ENCODE data around the gene HACD2.

Gene HACD2

GRCh38 chr3:123479891-123480290 lies 105.0 kb downstream of the HACD2 start:
- DNase-seq, result no peak

DNA sequence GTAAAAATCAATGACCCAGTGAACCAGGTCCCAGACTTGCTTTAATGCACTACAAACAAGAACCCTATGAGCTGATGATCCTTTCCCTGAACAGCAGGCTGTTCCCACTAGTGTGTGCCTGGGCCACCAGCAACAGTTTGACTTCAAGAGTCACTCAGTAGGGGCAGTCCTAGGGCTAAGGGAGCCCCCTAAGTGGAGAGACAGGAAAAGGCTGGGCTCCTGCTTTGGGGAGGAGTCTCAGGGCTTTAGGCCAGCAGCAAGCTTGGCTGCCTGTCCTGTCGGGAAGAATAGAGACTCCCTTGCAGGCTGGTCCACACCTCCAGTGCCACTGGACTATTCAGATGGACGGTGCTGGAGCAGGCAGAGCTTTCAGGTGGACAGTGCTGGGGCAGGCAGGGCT lies 106.5 kb downstream of the HACD2 start:
- no peak for DNase-seq

- no peak for DNase-seq
Observed at GRCh38 chr3:123476967-123477750, 107.7 kb downstream of the HACD2 start.

DNA sequence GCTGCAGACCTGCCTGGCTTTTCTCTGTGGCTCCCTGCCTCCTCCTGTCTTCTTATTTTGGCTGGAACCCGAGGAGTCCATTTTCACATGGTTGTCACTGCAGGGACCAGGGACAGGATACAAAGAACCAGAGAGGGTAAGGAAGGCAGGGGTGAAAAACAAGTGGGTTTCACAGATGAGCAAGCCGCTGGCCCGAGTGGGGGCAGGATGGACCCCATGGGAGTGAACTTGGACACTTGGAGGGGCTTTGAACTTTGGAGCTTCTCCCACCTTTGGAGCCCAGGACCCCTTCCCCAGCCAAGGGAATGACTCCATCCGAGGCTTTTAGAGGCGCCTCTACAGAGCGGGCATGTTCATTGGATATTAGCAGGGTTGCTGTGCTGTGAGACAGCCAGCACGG lies 109.1 kb downstream of the HACD2 start:
- no peak for DNase-seq

DNA sequence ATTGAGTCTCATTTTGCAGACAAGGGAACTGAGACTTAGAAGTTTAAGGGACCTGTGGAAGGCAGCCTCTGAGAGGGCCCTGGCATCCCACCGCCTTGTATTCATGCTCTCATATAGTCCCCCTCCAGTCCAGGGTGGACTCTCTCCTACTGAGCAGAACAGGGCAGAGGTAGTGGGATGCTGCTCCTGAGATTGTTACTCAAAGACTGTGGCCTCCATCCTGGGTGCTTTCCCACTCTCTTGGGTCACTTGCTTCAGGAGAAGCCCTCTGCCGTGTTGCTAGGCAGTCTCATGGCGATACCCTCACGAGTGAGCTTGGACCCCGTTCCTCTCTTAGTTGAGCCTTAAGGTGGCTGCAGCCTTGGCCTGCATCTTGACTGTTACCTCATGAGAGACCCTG lies 113.7 kb downstream of the HACD2 start:
- no peak for DNase-seq

DNA sequence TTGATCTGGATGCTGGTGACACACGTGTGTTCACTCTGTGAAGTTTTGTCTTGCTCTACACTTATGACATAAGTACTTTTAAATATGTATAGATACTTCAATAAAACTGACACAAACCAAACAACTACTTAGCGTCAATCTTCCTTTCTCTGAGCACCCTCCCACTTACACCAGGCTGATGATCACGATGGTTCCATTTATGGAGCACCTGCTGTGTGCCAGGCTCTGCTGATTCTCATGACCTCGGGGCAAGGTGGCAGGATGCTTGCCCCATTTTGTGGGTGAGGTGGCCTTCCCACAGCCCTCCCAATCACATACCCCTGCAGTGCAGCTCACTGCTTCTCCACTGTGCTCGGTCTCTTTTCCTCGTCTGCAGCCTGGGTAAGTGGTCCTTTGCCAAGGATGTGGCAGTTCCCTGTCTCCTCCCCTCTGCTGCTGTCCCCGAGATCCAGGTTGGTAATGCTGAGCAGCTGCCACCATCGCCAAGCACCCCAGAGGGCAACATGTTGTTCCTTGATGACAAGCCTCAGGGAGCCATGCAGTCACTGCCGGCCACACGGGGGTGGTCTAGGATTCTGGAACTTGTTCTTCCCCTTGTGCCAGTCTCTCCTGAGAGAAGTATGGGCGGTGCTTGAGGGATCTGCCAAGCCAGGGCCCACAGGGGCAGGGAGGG lies 115.4 kb downstream of the HACD2 start:
- DNase-seq, result no peak

- DNase-seq, result no peak
Observed at GRCh38 chr3:123467046-123467445, 117.8 kb downstream of the HACD2 start.

DNA sequence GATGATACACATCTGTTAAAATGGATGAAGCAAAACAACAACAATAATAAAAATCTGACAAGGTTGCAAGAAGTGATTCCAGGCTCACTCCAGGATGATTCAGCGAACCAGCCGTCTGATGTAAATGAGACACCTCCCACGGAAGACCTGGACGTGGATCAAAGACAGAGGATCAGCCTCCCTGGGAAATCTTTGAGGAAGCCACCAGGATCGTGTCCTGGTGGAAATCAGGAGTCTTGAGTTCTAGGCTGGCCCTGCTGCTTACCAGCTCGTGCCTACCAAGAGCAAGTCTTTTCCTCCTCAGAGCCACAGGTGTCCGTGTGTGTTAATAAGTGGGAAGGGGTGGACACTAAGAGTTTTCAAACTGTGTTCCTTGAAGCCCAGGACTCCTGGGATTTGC lies 120.6 kb downstream of the HACD2 start:
- DNase-seq, result no peak

DNA sequence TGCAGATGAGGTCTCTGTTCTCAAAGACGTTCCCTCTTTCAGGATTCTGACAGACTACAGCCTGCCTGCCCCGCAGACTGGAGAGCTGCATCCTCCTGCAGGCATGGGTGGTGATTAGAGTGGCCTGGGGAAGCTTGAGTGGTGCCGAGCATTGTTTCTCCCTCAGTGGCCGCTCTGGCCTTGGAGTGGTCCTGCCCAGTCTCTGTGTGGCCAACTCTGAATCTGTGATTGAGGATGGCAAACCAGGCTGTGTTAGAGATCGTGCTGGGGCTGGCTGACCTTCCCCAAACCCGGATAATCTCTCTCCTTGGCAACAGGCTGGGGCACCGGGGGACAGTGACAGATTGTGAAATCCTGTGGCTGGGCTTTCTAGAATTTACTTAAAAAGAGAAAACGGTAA lies 125.0 kb downstream of the HACD2 start:
- DNase-seq, result no peak

- no peak for DNase-seq
Observed at GRCh38 chr3:123458255-123458654, 126.6 kb downstream of the HACD2 start.

GRCh38 chr3:123457841-123458240 lies 127.0 kb downstream of the HACD2 start:
- no peak for DNase-seq

DNA sequence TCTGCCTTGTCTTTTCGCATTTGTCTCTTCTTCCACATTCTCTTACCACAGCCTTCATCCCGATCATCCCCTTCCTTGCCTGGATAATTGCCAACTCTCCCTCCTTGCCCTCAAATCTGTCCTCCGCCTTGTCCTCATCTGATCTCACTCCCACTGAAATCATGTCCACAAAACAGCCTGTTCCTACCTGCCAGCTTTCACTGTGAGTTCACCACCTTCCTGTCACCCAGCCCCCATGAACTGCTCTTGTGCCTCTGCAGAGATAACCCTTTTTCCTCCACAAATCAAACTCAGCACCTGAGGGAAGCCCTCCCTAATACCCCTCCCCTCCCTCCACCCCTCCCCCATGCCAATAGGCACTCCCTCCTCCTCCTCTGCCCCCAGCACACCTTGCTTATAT lies 131.2 kb downstream of the HACD2 start:
- DNase-seq, result no peak

- DNase-seq, result no peak
Observed at GRCh38 chr3:123451186-123451585, 133.7 kb downstream of the HACD2 start.

- DNase-seq, result peak; percentile 11
Observed at GRCh38 chr3:123449997-123450604, 134.8 kb downstream of the HACD2 start.

- DNase-seq, result peak; percentile 11
Observed at GRCh38 chr3:123449102-123449996, 135.5 kb downstream of the HACD2 start.

- DNase-seq, result no peak
Observed at GRCh38 chr3:123448536-123449101, 136.2 kb downstream of the HACD2 start, which contains the start of gene ADCY5. ADCY5 (minus strand) TSS chr3:123449090; CDS start chr3:123448545, 545 bp downstream.

- DNase-seq, result no peak
Observed at GRCh38 chr3:123447749-123448517, 136.9 kb downstream of the HACD2 start.

DNA sequence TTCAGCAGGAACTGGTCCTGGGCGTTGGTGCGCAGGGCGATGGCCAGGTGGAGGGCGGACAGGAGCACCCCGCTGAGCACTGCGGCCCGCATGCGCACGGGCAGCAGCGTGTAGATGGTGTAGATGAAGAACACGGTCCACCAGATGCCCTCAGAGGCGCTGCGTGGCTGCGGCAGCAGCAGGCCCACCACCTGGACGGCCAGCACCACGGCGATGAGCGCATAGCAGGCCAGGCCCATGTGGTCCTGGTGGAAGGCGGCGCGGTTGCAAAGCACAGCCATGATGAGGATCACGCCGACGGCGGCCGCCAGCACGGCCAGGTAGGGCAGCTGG lies 137.5 kb downstream of the HACD2 start:
- no peak for DNase-seq

DNA sequence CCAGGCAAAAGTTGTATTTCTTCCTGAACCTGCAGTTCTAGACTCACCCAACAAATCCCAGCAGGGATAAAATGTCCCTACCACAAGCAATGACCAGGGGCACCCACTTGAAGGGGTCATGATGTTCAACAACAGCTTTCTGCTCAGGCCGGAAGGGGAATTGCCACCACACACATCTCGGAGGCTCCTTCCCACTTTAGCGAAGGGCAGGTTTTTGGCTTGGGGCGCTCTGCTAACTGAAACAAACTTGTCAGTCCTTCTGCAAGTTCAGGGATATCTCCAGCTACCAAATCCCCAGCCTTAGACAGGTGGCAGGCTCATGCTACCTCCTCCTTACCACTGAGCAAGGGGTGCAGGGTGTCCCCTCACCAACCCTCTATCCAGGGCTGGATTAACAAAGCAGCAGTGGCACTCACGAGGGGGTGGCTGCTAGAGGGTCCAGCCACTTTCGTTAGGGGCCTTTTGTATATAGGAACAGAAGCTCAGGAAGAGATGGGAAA lies 138.2 kb downstream of the HACD2 start:
- no peak for DNase-seq

GRCh38 chr3:123446210-123446609 lies 138.6 kb downstream of the HACD2 start:
- DNase-seq, result no peak

DNA sequence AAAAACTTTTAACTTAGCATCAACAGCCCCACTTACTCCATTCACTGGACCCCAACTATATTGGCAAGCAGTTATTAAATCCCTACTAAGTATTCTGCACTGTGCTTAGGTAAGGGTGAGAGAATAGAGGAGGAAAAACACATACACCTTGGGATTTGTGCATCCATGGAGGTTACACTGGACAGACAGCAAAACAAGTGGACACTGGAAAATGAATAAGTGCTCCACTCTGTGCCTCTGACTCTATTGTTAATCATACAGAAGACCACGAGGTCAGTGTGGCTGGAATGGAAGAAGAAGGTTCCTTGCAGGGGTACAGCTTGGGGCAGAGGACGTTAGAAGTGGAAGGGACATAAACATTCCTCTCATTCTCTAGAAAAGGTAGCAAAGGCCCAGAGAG lies 139.2 kb downstream of the HACD2 start:
- no peak for DNase-seq

DNA sequence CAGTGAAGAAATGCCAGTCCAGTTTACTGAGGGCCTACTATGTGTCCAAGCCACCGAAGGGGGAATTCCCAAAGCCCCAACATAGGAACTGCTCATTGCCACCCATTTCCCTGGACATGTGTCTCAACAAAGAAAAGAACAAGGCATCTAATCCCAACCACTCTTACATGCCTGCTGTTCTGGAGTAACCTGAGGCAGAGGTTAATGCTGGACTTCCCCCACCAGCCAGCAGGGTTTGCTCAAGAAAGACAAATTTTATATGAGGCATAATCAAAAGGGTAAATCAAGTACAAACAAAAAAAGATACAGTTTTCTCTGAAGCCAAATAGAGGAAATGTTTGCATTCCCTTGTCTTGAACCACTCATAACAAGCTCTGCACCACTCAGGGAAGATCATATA lies 140.1 kb downstream of the HACD2 start:
- no peak for DNase-seq
